Brain pericyte (primary cell): ENCODE measurements around the gene MRPS27.

Experiments
- DNase-seq: peaks from one replicate; pipeline ENCODE4 v3.0.0-alpha.2; 2012; ENCODE audit warnings: low read depth, low spot score

Gene MRPS27

DNA sequence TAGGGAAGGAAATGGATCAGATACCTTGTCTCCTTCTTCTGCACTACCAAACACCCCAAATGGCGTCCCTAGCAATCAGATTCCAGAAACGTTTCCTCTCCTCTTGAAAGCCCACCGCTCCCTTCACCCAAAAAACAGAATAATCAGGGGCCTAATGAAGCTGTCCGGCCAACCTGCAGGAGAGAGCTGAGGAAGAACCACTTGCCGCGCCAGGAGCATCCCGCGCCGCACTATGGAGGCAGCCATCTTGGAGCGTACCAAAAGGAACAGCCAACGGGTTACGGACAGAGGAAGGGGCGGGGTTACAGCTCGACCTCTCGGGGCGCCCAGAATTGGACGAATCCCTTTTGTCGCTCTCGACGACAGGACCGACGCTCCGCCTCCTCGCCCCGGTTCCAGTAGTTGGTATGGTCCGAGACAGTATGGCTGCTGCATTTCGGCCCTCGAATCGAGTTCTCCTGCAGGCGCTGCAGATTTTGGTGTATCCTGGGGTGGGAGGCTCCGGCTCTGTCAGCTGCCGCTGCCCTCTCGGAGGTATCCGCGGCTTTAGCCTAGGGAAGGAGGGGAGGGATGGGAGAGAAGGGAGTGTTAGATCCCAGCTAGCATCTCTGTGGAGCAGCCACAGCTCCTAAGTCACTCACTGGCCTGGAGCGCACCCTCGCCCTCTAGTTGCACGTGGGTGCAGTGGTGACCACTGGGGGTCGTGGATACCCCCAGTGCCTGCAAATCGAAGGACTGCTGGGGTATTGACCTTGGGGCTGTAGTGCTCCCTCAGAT, at the start of gene MRPS27, which contains the start of gene PTCD2:
Gene MRPS27, minus strand, starts transcription at position 265 of the 777 bp plus-strand sequence. Its CDS starts 19 bp downstream, at position 246.
Gene PTCD2, plus strand, starts transcription at position 398 of the 777 bp plus-strand sequence. Its CDS starts 10 bp downstream, at position 408.
- DNase-seq = peak; percentile 92

GRCh38 chr5:72369711-72370110, 49.7 kb upstream of the MRPS27 start:
- no peak for DNase-seq

DNA sequence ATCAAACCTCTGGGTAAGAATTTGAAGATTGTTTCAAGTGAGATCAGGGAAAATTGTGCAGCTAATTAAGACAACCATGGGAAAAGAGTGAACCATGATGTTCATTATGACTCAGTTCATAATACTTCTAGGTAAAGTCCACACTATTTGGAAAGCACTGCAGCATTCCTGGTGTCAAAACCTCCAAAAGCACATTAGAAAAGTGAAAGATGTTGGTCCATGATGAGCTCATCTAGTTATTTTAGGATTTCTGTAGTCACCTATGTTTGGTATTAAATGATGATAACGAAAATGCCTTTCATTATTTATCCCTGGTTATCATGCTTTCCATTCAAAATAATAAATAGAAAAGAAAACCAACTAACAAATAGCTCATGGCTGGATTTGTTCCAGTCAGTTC, 49.3 kb upstream of the MRPS27 start:
- DNase-seq = no peak

DNA sequence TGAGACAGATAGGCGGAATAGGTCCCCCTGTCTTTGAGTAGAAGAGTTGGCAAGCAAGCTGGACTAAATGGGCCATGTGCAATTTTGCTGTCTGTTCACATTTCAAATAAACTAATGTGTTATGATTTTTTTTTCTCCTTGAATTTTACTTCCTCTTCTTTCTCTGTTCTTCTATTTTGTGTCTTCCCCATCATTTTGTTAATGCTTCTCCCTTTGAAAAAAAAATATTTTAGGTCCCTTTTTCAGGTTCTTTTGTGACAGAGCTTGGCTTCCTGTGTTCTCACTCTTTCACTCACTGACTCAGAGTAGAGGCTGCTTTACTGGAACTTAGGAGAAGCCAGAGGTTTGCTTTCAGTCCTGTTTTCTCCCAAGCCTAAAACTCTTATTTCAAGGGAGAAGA, 48.2 kb upstream of the MRPS27 start:
- DNase-seq = no peak

- no peak for DNase-seq
Measured at GRCh38 chr5:72366324-72366976, 46.4 kb upstream of the MRPS27 start.

DNA sequence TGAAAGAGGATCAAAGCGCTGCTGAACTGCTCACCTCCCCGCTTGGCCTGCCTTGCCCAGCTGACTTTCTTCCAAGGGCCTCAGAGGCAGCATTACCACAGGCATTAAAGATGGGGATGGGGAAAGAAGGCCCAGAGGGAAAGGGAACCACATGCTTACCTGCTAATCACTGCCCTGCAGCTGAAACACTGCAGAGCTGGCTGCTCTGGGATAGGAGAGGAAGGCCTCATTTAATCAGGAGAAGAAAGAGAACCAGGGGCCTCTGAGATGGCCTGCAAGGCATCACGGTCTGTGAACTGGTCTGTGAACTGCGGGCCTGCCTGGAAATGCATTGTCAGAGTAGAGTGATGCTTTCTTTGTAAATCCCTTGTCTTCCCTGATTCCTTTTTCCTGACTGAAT, 44.9 kb upstream of the MRPS27 start:
- DNase-seq = no peak

DNA sequence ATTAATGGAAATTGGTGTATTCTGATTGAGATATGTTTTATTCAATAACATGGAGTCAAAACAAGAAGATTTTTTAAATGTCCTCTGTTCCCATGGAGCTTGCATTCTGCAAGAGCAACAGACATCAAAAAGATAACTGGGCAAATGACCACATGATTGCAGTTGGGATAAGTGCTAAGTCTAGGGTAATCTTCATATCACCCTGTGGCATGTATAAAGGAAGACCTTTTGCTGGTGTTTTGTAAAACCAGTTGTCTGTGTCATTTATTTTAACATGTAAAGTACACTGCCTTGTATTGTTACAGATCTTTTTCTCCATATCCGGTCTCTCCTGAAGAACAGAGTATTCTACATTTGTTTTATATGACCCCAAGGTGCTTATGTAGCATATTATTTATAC, 44.1 kb upstream of the MRPS27 start:
- DNase-seq = no peak

- no peak for DNase-seq
Measured at GRCh38 chr5:72363166-72363802, 43.2 kb upstream of the MRPS27 start.

DNA sequence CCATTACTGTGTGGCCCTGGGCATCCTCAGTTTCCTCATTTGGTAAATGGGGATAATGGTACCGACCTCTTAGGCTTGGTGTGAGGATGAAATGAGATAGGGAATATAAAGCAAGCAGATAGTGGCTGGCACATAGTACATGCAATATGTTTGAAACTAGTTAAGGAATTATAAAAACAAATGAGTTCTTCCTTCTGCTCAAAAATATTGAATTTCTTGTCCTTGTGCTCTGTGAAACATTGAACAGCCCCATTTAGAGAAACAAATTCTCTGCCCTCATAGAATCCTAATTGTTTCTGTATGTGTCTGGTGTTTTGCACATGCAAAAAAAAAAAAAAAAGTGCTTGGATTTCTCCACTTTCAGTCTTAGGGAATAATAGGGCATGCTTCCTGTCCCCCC, 39.8 kb upstream of the MRPS27 start:
- DNase-seq = no peak

- DNase-seq = no peak
Measured at GRCh38 chr5:72358925-72359324, 38.9 kb upstream of the MRPS27 start.

- DNase-seq = no peak
Measured at GRCh38 chr5:72356361-72356760, 36.3 kb upstream of the MRPS27 start.

DNA sequence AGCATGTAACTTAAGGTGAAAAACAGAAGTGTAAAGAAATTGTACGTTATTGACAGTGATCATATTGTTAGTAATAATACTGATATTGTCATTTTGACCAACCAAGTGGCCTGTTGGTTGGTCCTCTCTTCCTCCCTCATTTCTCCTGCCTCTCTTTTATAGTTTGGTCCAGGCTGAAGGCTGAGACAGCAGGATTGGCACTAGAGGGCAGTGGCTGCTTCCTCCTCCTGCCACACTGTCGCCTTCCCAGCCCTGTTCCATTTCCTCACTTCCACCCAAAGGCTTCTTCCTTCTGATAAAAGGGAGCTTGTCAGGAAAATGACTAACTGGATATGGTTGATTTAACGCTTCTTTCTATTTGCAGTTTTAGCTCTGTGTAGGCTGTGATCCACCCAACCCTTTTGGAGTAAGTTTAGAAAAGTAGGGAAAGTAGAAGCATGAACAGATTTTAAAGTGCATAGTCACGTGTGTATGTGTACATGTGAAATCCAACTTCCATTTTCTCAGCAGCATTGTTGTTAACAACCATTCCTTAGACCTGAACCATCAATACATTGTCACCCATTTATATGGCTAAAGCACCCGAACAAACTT, 35.8 kb upstream of the MRPS27 start:
- DNase-seq = no peak

- peak; percentile 74 for DNase-seq
Measured at GRCh38 chr5:72353046-72353445, 33.0 kb upstream of the MRPS27 start.

- no peak for DNase-seq
Measured at GRCh38 chr5:72352616-72353015, 32.6 kb upstream of the MRPS27 start.

- DNase-seq = no peak
Measured at GRCh38 chr5:72351376-72351775, 31.3 kb upstream of the MRPS27 start.

DNA sequence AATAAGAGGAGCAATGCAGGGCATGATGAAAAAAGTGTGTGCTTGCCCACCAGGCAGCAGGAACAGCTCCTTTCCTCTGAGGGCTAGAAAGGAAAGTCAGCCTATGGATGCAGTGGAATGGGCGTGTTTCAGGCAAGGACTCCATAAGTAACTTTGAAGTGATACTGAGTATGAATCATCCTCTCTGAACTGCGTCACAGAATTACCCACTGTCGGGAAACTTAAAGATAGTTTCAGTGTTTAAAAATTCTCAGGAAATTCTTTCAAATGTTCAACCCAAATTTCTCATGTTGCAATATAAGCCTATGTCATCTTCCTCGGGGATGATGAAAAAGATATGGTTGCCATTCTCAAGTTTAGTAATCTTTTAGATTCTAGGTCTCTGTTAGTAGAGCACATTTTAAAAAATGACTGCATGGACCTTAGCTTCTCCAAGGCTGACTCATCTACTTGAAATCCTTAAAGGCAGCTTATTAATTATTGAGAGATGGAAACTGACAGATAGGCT, 27.8 kb upstream of the MRPS27 start:
- peak; percentile 60 for DNase-seq

- DNase-seq = no peak
Measured at GRCh38 chr5:72346398-72346797, 26.4 kb upstream of the MRPS27 start.

DNA sequence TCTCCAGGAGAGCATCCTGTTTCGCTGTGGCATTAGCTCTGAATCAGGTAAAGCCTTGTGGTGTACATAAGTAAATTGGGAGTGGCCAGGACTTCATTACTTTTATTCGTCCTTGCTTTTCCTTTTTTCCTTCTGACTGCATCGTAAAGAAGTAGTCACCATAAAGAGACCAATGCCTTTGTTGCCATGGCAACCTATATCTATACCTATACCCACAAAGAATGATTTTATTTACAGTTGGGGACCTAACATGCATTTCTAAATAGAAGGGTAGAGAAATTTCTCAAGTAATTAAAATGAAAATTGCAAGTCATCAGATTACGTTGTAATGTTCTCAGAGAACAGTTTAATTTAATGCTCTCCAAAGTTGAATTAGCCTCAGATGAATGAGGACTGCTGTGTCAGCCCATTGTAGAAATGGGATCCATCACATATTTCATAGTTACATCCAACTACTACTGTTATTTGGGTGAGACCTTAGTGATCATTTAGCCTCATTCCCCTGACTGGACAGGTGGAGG, 18.7 kb upstream of the MRPS27 start:
- no peak for DNase-seq

- DNase-seq = no peak
Measured at GRCh38 chr5:72337159-72337558, 17.1 kb upstream of the MRPS27 start.

- DNase-seq = no peak
Measured at GRCh38 chr5:72330712-72331111, 10.7 kb upstream of the MRPS27 start.

DNA sequence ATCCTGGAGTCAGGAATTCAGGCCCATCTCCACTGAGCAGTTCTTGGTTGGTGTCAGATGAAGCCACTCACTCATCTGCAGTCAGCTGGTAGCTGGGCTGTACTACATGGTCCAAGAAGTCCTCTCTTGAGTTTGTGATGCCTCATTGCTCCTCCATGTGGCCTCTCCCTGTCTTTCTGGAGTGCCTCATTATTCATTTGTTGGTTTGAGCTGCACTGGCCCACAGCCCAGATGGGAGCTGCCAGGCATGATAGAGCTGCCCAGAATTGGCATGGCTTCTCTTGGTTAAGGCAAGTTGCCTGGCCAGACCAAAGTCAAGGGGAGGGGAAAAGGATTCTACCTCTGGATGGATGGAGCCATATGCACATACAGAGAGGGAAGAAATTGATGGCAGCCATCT, 8.1 kb upstream of the MRPS27 start:
- DNase-seq = no peak

DNA sequence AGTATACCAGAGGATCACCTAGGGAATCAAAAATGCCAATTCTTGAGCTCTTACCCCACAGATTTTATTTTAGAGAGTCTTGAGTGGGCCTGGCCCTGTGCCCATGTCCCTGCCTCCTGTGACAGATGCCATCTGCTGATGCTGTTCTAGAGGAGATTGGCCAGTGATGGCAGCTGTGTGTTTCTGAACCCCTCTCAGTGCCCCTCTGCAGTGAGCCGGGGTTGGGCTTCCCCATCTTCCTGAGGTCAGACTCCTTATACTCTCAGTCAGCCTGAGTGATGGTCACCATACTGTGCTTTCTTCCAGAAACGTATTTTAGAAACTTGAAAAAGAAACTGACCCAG, 6.2 kb upstream of the MRPS27 start:
- DNase-seq = no peak
